Urothelium cell line (cell line): Measurements from ENCODE around the gene VPS37B.

Source experiments
- DNase-seq: peaks from one replicate; pipeline ENCODE4 v3.0.0; 2011; ENCODE audit warnings: low spot score, mixed read lengths
- FAIRE-seq: peaks from 2 replicates; lab custom pipeline; 2011; peaks lifted over from hg19 to GRCh38; lab: Jason Lieb, UNC

VPS37B gene

GRCh38 chr12:122820138-122820537, 75.8 kb downstream of the VPS37B start:
- no peak for DNase-seq
- no peak for FAIRE-seq

- FAIRE-seq, result no peak
Measured at GRCh38 chr12:122819209-122819785, 76.6 kb downstream of the VPS37B start.

More at GRCh38 chr12:122819209-122819785, 76.6 kb downstream of the VPS37B start:
- DNase-seq, result no peak
